ENCODE data around the gene PI4K2B.

DNA sequence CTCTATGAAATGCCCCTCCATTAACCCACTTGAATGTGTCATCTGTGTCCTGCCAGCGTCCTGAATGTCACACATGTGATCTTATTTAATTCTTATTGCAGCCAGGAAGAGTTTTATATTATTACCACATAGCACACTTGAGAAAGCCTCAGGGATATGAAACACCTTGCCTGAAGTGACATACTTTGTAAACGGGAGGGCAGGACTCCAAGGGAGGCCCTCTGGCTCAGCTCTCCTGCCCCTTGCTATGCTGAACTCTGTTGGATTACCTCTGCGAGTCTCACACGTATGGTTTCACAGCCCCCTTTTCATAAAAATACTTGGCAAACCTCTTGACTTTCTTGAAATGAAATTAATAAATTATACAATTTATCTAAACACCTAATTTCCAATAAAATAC, 67.6 kb downstream of the PI4K2B start:
- TF ChIP-seq POLR2A (IDR thresholded peaks at IDR 0.05; ENCODE audit: borderline replicate concordance, extremely low read depth, insufficient read depth, insufficient read length) (no peak), CTCF (IDR thresholded peaks at IDR 0.05 in 2 of 3, conservative IDR thresholded peaks at IDR 0.05 in 1 of 3; ENCODE audit: borderline replicate concordance in 1 of 3, insufficient read depth in 1 of 3, low read depth in 2 of 3, low read length in 2 of 3) (no peak), YY1 (IDR thresholded peaks at IDR 0.05; ENCODE audit: extremely low read depth, insufficient replicate concordance, low read depth, low read length) (no peak), SIN3A (IDR thresholded peaks at IDR 0.05; ENCODE audit: low read depth) (no peak), JUND (IDR thresholded peaks at IDR 0.05) (no peak), EZH2 (IDR thresholded peaks at IDR 0.05) (no peak), CEBPB (IDR thresholded peaks at IDR 0.05; ENCODE audit: low read depth) (no peak), ZNF274 (IDR thresholded peaks at IDR 0.05; ENCODE audit: low read depth, low read length) (no peak), POLR2AphosphoS5 (IDR thresholded peaks at IDR 0.05; ENCODE audit: low read depth, low read length) (no peak)
